ENCODE measurements around the gene CA9.

- TF ChIP-seq POLR2AphosphoS5 (IDR thresholded peaks at IDR 0.05; ENCODE audit: insufficient read depth in 1 of 2, low read depth in 1 of 2) (no peak), CTCF (IDR thresholded peaks at IDR 0.05) (no peak)
These were observed 14.3 kb downstream of the CA9 start for GRCh38 chr9:35687972-35688557.

All from vagina (tissue), 2 donors.